Measurements from ENCODE around the gene ARL4D.
A peak's percentile ranks its signal among the peaks of the same experiment; 100 is the strongest.
"Not testable (repeated sequence)": the region's sequence is repeated elsewhere in the genome, so short reads cannot be mapped to it uniquely, and the experiment has no call there.

ARL4D gene

GRCh38 chr17:43410557-43411368 lies 12.0 kb downstream of the ARL4D start:
- no peaks in the 10 kb centered on the region for H3K36me3 ChIP-seq (ENCODE audit: insufficient read depth, low read length)
- H3K4me3 ChIP-seq (ENCODE audit: low read length) = no peak overlapping the region
- H3K4me1 ChIP-seq (ENCODE audit: insufficient read depth, low read length) = no peaks in the 10 kb centered on the region
- no peaks in the 10 kb centered on the region for H3K27me3 ChIP-seq (ENCODE audit: insufficient read depth, low read length)
- no peaks in the 10 kb centered on the region for H3K9me3 ChIP-seq (ENCODE audit: low read length)
- no peak overlapping the region for H2AFZ ChIP-seq (ENCODE audit: low read depth, low read length)

GRCh38 chr17:43411369-43411677 lies 12.5 kb downstream of the ARL4D start:
- H3K9me3 ChIP-seq (ENCODE audit: low read length) = no peaks in the 10 kb centered on the region
- H2AFZ ChIP-seq (ENCODE audit: low read depth, low read length) = no peak overlapping the region
- no peaks in the 10 kb centered on the region for H3K36me3 ChIP-seq (ENCODE audit: insufficient read depth, low read length)
- no peak overlapping the region for H3K4me3 ChIP-seq (ENCODE audit: low read length)
- no peaks in the 10 kb centered on the region for H3K27me3 ChIP-seq (ENCODE audit: insufficient read depth, low read length)
- H3K4me1 ChIP-seq (ENCODE audit: insufficient read depth, low read length) = no peaks in the 10 kb centered on the region

GRCh38 chr17:43411749-43412148 lies 13.0 kb downstream of the ARL4D start:
- no peaks in the 10 kb centered on the region for H3K36me3 ChIP-seq (ENCODE audit: insufficient read depth, low read length)
- no peaks in the 10 kb centered on the region for H3K9me3 ChIP-seq (ENCODE audit: low read length)
- no peaks in the 10 kb centered on the region for H3K4me1 ChIP-seq (ENCODE audit: insufficient read depth, low read length)
- H3K27me3 ChIP-seq (ENCODE audit: insufficient read depth, low read length) = no peaks in the 10 kb centered on the region
- no peak overlapping the region for H3K4me3 ChIP-seq (ENCODE audit: low read length)
- no peak overlapping the region for H2AFZ ChIP-seq (ENCODE audit: low read depth, low read length)

- no peaks in the 10 kb centered on the region for H3K9me3 ChIP-seq (ENCODE audit: low read length)
- H3K4me3 ChIP-seq (ENCODE audit: low read length) = no peak overlapping the region
- H2AFZ ChIP-seq (ENCODE audit: low read depth, low read length) = no peak overlapping the region
- H3K27me3 ChIP-seq (ENCODE audit: insufficient read depth, low read length) = no peaks in the 10 kb centered on the region
- H3K4me1 ChIP-seq (ENCODE audit: insufficient read depth, low read length) = no peaks in the 10 kb centered on the region
- no peaks in the 10 kb centered on the region for H3K36me3 ChIP-seq (ENCODE audit: insufficient read depth, low read length)
Measured at GRCh38 chr17:43412166-43412565, 13.4 kb downstream of the ARL4D start.

DNA sequence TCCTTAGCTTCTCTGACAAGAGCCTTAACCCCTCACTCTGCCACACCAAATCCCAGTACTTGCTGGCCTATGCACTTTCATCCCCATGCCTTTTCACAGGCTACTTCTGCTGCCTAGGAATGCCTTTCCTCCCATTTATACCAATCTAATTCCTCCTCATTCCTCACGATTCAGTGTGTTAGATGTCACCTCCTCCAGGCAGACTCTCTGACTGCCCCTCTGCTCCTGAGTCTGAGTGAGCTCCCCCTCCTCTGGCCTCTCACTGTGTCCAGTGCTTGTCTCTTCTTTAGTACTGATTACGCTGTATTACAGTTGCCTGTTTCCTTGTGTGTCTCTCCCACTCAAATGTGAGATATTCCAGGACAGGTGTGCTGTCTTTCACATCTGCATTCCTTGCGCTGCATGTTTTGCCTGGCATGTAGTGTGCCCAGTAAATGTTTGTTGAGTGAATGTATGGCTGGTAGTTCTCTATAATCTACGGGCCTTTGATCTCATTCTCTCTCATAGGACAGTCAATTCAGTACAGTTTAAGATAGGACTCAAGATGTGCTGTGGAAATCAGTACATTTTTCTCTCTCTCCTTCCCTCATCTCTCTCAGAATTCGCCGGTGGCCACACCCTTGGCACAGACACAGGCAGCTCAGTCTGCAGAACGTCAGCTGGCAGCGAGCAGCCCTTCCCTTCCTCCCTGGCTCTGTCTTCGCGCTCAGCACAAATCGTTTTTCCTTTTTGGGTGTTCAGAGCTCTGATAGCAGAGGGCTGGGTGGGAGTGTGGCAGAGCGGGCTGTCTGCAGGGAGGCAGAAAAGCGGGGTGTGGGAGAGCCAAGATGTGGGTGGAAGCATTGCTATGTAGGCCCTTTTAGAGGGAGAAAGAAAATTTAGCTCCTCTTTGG lies 18.5 kb downstream of the ARL4D start:
- Histone ChIP-seq H3K27me3 (ENCODE audit: insufficient read depth, low read length) (no peaks in the 10 kb centered on the region), H3K4me3 (ENCODE audit: low read length) (no peak overlapping the region), H2AFZ (ENCODE audit: low read depth, low read length) (no peak overlapping the region), H3K9me3 (ENCODE audit: low read length) (no peaks in the 10 kb centered on the region), H3K4me1 (ENCODE audit: insufficient read depth, low read length) (peaks cover 6% of the 10 kb centered on the region), H3K36me3 (ENCODE audit: insufficient read depth, low read length) (no peaks in the 10 kb centered on the region)

DNA sequence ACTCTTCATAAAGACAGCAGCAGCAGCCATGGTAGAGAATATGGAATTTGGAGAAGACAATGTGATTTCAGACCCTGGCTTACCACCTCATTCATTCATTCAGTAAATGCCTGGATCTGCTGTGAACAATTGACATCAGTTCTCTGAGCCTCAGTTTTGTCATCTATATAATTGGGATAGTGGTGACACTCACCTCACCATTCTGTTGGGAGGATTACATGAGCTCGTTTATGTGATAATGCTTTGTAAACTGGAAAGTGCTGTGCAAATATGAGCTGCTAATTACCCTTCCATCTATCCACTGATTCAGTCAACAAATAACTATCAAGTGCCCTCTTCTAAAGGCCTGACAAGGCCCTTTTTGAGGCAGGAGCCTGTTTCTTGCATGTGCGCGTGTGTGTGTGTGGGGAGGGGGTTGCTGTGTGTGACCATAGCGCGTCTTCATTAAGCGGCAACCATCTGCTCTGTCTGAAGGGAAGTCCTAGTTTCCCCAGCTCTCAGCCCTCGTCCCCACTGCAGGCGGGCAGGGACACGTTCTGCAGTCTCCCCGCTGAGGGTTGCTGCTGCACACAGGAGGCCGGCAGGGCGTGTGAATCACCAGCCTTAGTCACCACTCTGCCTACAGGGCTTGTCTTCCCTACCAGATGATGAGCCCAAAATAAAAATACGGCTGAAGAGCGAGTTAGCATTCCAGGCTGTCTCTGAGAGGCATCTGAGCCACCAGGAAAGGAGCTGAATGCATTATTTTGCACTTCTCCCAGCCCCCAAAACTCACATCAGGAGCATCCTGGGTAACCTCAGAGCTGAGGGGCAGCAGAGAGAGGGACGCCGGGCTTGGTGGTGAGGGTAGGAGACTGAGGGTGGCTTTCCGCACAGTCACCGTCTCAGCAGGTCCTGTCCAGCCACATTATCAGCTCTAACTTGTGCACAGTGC lies 19.9 kb downstream of the ARL4D start:
- Histone ChIP-seq H3K4me3 (ENCODE audit: low read length) (no peak overlapping the region), H2AFZ (ENCODE audit: low read depth, low read length) (peak overlapping the region; percentile 2), H3K9me3 (ENCODE audit: low read length) (no peaks in the 10 kb centered on the region), H3K4me1 (ENCODE audit: insufficient read depth, low read length) (peaks cover 6% of the 10 kb centered on the region), H3K36me3 (ENCODE audit: insufficient read depth, low read length) (no peaks in the 10 kb centered on the region), H3K27me3 (ENCODE audit: insufficient read depth, low read length) (no peaks in the 10 kb centered on the region)

DNA sequence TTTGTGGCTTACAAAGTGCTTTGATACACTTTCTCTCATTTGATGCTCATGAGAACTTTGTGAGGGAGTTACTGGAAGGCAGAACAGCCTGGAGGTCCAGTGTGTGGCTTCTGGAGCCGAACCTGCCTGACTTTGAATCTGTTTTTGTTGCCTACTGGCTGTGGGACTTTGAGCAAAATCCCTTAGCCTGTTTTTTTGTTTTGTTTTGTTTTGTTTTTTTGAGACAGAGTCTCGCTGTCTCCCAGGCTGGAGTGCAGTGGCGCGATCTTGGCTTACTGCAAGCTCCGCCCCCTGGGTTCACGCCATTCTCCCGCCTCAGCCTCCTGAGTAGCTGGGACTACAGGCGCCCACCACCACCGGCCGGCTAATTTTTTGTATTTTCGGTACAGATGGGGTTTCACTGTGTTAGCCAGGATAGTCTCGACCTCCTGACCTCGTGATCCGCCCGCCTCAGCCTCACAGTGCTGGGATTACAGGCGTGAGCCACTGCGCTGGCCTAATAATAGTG lies 20.6 kb downstream of the ARL4D start:
- H3K4me3 ChIP-seq (ENCODE audit: low read length); H3K4me1 ChIP-seq (ENCODE audit: insufficient read depth, low read length); H3K27me3 ChIP-seq (ENCODE audit: insufficient read depth, low read length); H3K9me3 ChIP-seq (ENCODE audit: low read length); H3K36me3 ChIP-seq (ENCODE audit: insufficient read depth, low read length): not testable (repeated sequence)
- H2AFZ ChIP-seq (ENCODE audit: low read depth, low read length) = peak overlapping the region; percentile 2

DNA sequence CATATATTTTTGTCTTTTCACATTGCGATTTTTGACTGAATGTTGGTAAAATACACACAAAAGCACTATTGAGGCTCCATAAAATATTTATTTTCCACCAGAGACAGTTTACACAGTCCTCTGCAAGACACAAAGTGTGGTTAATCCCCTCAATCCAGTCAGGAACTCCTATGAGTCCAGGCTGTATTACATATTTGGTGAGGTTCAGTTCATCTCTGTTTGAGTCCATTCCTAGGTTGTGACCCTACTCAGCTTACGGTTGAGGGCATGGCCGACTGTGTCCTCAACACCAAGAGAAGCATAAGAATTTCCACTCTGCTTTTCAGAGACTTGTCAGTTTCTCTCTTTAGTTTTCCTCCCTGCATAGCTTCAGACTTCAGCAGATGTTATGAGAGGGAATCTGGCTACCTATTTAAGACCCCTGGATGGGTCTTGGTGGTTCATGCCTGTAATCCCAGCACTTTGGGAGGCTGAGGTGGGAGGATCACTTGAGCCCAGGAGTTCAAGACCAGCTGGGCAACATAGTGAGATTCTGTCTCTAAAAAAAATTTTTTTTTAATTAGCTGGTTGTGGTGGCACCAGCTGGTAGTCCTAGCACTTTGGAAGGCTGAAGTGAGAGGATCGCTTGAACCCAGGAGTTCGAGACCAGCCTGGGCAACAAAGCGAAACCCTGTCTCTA lies 25.1 kb downstream of the ARL4D start:
- no peaks in the 10 kb centered on the region for H3K27me3 ChIP-seq (ENCODE audit: insufficient read depth, low read length)
- no peak overlapping the region for H2AFZ ChIP-seq (ENCODE audit: low read depth, low read length)
- H3K9me3 ChIP-seq (ENCODE audit: low read length) = no peaks in the 10 kb centered on the region
- no peak overlapping the region for H3K4me3 ChIP-seq (ENCODE audit: low read length)
- H3K36me3 ChIP-seq (ENCODE audit: insufficient read depth, low read length) = no peaks in the 10 kb centered on the region
- peaks cover 5% of the 10 kb centered on the region for H3K4me1 ChIP-seq (ENCODE audit: insufficient read depth, low read length)

GRCh38 chr17:43427362-43428043 lies 28.7 kb downstream of the ARL4D start:
- H3K4me3 ChIP-seq (ENCODE audit: low read length) = no peak overlapping the region
- no peaks in the 10 kb centered on the region for H3K9me3 ChIP-seq (ENCODE audit: low read length)
- H3K27me3 ChIP-seq (ENCODE audit: insufficient read depth, low read length) = no peaks in the 10 kb centered on the region
- H2AFZ ChIP-seq (ENCODE audit: low read depth, low read length) = no peak overlapping the region
- no peaks in the 10 kb centered on the region for H3K4me1 ChIP-seq (ENCODE audit: insufficient read depth, low read length)
- H3K36me3 ChIP-seq (ENCODE audit: insufficient read depth, low read length) = no peaks in the 10 kb centered on the region

DNA sequence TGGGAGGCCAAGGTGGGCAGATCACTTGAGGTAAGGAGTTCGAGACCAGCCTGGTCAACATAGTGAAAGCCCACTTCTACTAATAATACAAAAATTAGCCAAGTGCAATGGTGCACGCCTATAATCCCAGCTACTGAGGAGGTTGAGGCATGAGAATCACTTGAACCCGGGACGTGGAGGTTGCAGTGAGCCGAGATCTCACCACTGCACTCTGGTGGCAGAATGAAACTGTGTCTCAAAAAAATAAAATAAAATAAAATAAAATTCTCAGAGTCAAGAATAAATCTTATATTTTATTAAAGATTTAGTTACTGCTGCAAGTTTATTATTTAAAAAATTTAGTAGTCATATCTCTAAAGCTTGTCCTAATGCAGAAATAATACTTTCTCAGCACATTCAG lies 29.7 kb downstream of the ARL4D start:
- Histone ChIP-seq H3K36me3 (ENCODE audit: insufficient read depth, low read length) (no peaks in the 10 kb centered on the region), H3K27me3 (ENCODE audit: insufficient read depth, low read length) (no peaks in the 10 kb centered on the region), H3K4me1 (ENCODE audit: insufficient read depth, low read length) (no peaks in the 10 kb centered on the region), H2AFZ (ENCODE audit: low read depth, low read length) (no peak overlapping the region), H3K4me3 (ENCODE audit: low read length) (no peak overlapping the region), H3K9me3 (ENCODE audit: low read length) (no peaks in the 10 kb centered on the region)

GRCh38 chr17:43430936-43431713 lies 32.3 kb downstream of the ARL4D start:
- Histone ChIP-seq H3K4me1 (ENCODE audit: insufficient read depth, low read length) (no peaks in the 10 kb centered on the region), H3K27me3 (ENCODE audit: insufficient read depth, low read length) (peaks cover 4% of the 10 kb centered on the region), H3K4me3 (ENCODE audit: low read length) (no peak overlapping the region), H2AFZ (ENCODE audit: low read depth, low read length) (no peak overlapping the region), H3K36me3 (ENCODE audit: insufficient read depth, low read length) (no peaks in the 10 kb centered on the region), H3K9me3 (ENCODE audit: low read length) (no peaks in the 10 kb centered on the region)
